ENCODE data around the gene POC1A. TPM values are rescaled to one million over a fixed set of nuclear protein-coding genes. Genes with fewer than 3 reads are reported as not detected.

Gene POC1A
- total RNA-seq, 2 experiments from 2014 or later: 21.2 to 23.5 TPM

DNA sequence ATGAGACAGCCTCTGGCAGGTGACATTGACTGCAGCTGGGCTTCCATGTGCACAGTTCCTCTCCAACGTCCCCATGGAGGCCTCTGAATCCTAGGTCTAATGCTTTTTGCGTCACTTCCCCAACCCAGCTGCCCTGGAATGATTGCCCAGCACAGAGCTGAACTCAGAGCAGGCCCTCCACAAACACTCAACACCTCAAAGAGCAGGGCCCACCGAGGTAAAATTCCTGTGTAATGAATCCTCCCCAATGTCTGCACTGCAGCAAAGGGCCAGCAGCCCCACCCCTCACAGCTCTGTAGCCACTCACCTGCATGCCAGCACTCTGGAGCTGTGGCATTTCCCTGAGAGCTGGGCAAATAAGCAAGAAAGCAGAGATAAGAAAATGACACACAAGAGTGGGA, 55.2 kb downstream of the POC1A start:
- CTCF ChIA-PET: interaction anchor here (1.2 kb wide), 1 partner anchor 45 kb away, joined by 3 read pairs; no protein-coding TSS in a partner anchor
- intact Hi-C loops (cut with micrococcal nuclease): no loop called here
- no peaks in the 10 kb centered on the region for H3K9me3 Mint-ChIP-seq
- TF ChIP-seq, protein P1, sequence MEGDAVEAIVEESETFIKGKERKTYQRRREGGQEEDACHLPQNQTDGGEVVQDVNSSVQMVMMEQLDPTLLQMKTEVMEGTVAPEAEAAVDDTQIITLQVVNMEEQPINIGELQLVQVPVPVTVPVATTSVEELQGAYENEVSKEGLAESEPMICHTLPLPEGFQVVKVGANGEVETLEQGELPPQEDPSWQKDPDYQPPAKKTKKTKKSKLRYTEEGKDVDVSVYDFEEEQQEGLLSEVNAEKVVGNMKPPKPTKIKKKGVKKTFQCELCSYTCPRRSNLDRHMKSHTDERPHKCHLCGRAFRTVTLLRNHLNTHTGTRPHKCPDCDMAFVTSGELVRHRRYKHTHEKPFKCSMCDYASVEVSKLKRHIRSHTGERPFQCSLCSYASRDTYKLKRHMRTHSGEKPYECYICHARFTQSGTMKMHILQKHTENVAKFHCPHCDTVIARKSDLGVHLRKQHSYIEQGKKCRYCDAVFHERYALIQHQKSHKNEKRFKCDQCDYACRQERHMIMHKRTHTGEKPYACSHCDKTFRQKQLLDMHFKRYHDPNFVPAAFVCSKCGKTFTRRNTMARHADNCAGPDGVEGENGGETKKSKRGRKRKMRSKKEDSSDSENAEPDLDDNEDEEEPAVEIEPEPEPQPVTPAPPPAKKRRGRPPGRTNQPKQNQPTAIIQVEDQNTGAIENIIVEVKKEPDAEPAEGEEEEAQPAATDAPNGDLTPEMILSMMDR (IDR thresholded peaks at IDR 0.05): no peak
- peaks cover 14% of the 10 kb centered on the region for H3K36me3 Mint-ChIP-seq (ENCODE audit: low read depth)
- DNase-seq: no peak
- no peak for ATAC-seq
- no peaks in the 10 kb centered on the region for H3K27me3 Mint-ChIP-seq
- POLR2A ChIA-PET: no interaction called here
- H3K4me1 Mint-ChIP-seq (ENCODE audit: low read depth): no peaks in the 10 kb centered on the region
- no peak overlapping the region for H3K27ac Mint-ChIP-seq
- no peak overlapping the region for H3K4me3 Mint-ChIP-seq

DNA sequence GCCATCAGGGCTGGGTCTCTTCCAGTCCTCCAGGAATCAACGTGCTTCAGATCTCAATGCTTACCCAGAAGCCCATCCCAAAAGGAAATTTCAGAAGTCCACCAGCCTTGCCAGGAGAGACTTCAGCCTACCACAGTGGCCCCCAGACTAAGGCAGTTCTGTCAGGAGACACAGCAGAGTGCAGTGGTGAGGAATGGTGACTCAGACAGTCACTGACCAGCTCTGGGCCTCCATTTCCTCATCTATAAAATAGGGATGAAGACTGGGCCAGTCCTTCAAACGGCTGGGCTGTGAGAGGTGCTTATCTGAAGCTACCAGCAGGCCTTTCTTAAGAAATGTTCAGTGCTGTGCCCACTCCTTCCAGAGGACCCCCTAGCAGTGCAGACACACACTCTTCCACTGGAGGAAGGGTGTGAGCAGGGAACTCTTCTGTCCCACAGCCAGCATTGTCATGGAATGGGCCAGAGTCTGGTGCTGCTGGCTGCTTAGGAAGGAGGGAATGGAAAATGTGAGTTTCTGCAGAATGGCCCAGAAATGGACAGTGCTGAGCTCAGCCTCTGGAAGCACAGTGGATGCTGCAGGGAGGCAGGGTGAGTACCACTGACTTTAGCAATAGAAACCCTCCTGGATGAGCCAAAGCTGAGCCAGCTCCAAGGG, 56.2 kb downstream of the POC1A start:
- intact Hi-C loops (cut with micrococcal nuclease): no loop called here
- POLR2A ChIA-PET: no interaction called here
- CTCF ChIA-PET: interaction anchor here (1.2 kb wide), 1 partner anchor 44 kb away, joined by 3 read pairs; no protein-coding TSS in a partner anchor
- ATAC-seq (no peak), DNase-seq (no peak)
- TF ChIP-seq, protein P1 (IDR thresholded peaks at IDR 0.05): no peak
- Mint-ChIP-seq H3K27ac (no peak overlapping the region), H3K9me3 (no peaks in the 10 kb centered on the region), H3K36me3 (ENCODE audit: low read depth) (peaks cover 14% of the 10 kb centered on the region), H3K27me3 (no peaks in the 10 kb centered on the region), H3K4me1 (ENCODE audit: low read depth) (no peaks in the 10 kb centered on the region), H3K4me3 (no peak overlapping the region)

DNA sequence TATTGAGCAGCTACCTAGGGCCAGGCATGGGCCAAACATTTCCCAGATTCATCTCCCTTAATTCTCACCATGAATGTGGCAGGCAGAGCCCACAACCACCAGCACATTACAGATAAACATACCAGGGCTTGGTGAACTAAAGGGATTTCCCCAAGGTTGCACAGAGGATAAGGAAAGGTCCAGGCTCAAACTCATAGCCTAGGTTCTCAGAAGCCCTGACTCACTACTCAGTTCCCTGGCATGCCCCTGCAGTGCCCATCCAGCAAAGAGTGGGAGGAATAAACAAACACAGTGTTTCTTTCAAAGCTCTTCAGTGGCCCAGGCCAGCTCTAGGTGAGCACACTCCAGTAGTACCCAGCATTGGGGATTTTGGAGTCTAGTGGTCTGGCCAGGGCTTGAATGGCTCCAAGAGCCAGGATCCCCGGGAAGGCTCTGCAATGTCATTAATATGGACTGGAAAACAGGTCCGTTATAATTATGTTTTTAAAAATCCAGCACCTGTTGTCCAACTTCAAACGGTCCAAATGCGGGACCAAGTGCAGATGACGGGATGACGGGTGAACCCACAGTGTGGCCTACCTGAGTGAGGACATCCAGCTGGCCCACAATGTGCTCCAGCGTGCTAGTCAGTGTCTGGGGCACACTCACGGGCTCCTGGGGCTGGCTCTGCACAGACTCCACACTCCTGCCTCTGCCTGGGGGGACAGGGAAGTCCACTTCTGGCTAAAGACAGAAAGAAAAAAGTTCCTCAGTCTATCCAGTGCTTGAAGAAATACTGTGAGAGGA, 58.0 kb downstream of the POC1A start:
- POLR2A ChIA-PET: no interaction called here
- ATAC-seq (peak; percentile 45), DNase-seq (no peak)
- Mint-ChIP-seq H3K36me3 (ENCODE audit: low read depth) (peaks cover 8% of the 10 kb centered on the region), H3K9me3 (no peaks in the 10 kb centered on the region), H3K27ac (no peak overlapping the region), H3K27me3 (no peaks in the 10 kb centered on the region), H3K4me1 (ENCODE audit: low read depth) (no peaks in the 10 kb centered on the region), H3K4me3 (no peak overlapping the region)
- TF ChIP-seq, protein P1 (IDR thresholded peaks at IDR 0.05): no peak
- intact Hi-C loops (cut with micrococcal nuclease): no loop called here
- CTCF ChIA-PET: interaction anchor here (1.1 to 1.2 kb wide), 2 partner anchors 12 to 27 kb away, joined by 3 read pairs; no protein-coding TSS in a partner anchor

DNA sequence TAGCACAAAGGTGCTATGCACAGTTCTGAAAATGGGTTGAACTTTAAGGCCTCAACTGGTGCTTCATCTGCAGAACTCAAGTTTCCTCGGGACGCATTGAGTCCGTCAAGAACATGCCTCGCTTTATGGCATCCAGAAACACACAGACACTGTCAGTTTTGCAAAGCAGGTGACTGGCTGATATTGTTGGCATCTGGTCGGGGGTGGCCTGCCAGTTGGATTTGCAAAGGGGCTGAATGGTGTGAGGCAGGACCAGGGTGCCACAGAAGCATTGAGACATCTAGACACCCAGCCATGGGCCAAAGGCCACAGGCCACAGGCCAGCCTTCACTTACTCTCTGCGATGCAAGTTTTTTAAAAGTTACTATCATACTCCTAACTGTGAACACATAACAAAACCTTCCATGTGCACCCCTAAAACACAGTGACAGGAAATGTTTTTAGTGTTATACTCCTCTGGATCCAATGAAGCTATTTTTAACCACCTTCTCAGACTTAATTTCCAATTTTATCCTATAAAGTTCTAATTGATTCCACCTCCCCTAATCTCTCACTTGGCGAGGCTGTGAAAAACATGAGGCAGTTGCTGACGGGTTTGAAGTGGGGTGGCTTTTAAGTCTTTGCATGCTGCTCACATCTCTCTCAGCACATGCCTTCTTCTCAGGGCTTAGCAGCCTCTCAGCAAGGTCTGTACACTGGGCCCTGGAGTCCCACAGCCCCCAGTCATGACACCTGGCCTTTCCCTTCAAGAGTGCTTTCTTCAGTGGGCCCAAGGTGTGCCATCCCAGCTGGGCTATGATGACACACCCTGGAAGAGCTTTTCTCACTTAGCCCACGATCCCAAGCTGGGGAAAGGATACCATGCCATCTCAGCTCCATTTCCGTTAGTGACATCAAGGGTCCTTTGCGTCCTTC, 59.4 kb downstream of the POC1A start:
- Mint-ChIP-seq H3K27me3 (no peaks in the 10 kb centered on the region), H3K9me3 (no peaks in the 10 kb centered on the region), H3K4me1 (ENCODE audit: low read depth) (no peaks in the 10 kb centered on the region), H3K4me3 (no peak overlapping the region), H3K27ac (no peak overlapping the region), H3K36me3 (ENCODE audit: low read depth) (peaks cover 7% of the 10 kb centered on the region)
- POLR2A ChIA-PET: no interaction called here
- DNase-seq (no peak), ATAC-seq (no peak)
- intact Hi-C loops (cut with micrococcal nuclease): no loop called here
- CTCF ChIA-PET: no interaction called here
- TF ChIP-seq, protein P1 (IDR thresholded peaks at IDR 0.05): no peak
